ENCODE data around the gene RASGEF1C. TPM values are rescaled to one million over a fixed set of nuclear protein-coding genes. Genes with fewer than 3 reads are reported as not detected.
A peak's percentile ranks its signal among the peaks of the same experiment; 100 is the strongest.
"Not testable (repeated sequence)": the region's sequence is repeated elsewhere in the genome, so short reads cannot be mapped to it uniquely, and the experiment has no call there.

The RASGEF1C gene
- total RNA-seq, 1 donor from 2014 or later, result not detected

- no peak for DNase-seq (ENCODE audit: extremely low read depth, low read depth, low spot score)
Observed at GRCh38 chr5:180212363-180213255, 3.6 kb upstream of the RASGEF1C start.

GRCh38 chr5:180211761-180212035 lies 2.7 kb upstream of the RASGEF1C start:
- no peak for DNase-seq (ENCODE audit: extremely low read depth, low read depth, low spot score)

GRCh38 chr5:180210961-180211760 lies 2.1 kb upstream of the RASGEF1C start:
- DNase-seq (ENCODE audit: extremely low read depth, low read depth, low spot score), result no peak

- DNase-seq (ENCODE audit: extremely low read depth, low read depth, low spot score), result not testable (repeated sequence)
Observed at GRCh38 chr5:180210077-180210476, 1.1 kb upstream of the RASGEF1C start.

GRCh38 chr5:180208435-180209081 lies 453 bp downstream of the RASGEF1C start:
- no peak for DNase-seq (ENCODE audit: extremely low read depth, low read depth, low spot score)

- DNase-seq (ENCODE audit: extremely low read depth, low read depth, low spot score), result no peak
Observed at GRCh38 chr5:180208038-180208434, 975 bp downstream of the RASGEF1C start.

GRCh38 chr5:180207593-180207992 lies 1.4 kb downstream of the RASGEF1C start:
- DNase-seq (ENCODE audit: extremely low read depth, low read depth, low spot score), result no peak

GRCh38 chr5:180206993-180207392 lies 2.0 kb downstream of the RASGEF1C start:
- no peak for DNase-seq (ENCODE audit: extremely low read depth, low read depth, low spot score)

- no peak for DNase-seq (ENCODE audit: extremely low read depth, low read depth, low spot score)
Observed at GRCh38 chr5:180205916-180206315, 3.1 kb downstream of the RASGEF1C start.

- no peak for DNase-seq (ENCODE audit: extremely low read depth, low read depth, low spot score)
Observed at GRCh38 chr5:180204276-180204819, 4.7 kb downstream of the RASGEF1C start.

GRCh38 chr5:180202939-180203573 lies 6.0 kb downstream of the RASGEF1C start:
- no peak for DNase-seq (ENCODE audit: extremely low read depth, low read depth, low spot score)

GRCh38 chr5:180201051-180201987 lies 7.7 kb downstream of the RASGEF1C start:
- peak; percentile 12 for DNase-seq (ENCODE audit: extremely low read depth, low read depth, low spot score)

- no peak for DNase-seq (ENCODE audit: extremely low read depth, low read depth, low spot score)
Observed at GRCh38 chr5:180199390-180199789, 9.6 kb downstream of the RASGEF1C start.

GRCh38 chr5:180198208-180198607 lies 10.8 kb downstream of the RASGEF1C start:
- DNase-seq (ENCODE audit: extremely low read depth, low read depth, low spot score), result no peak

- DNase-seq (ENCODE audit: extremely low read depth, low read depth, low spot score), result no peak
Observed at GRCh38 chr5:180197016-180197702, 11.9 kb downstream of the RASGEF1C start.

- no peak for DNase-seq (ENCODE audit: extremely low read depth, low read depth, low spot score)
Observed at GRCh38 chr5:180194410-180195345, 14.3 kb downstream of the RASGEF1C start.

GRCh38 chr5:180193749-180194375 lies 15.1 kb downstream of the RASGEF1C start:
- no peak for DNase-seq (ENCODE audit: extremely low read depth, low read depth, low spot score)
